KOPT-K1 (cell line): ENCODE results near the gene MED16.
"Not testable (repeated sequence)": the region's sequence is repeated elsewhere in the genome, so short reads cannot be mapped to it uniquely, and the experiment has no call there.

Source experiments
- H3K27ac ChIP-seq: fragments of 200-600 bp; sonication (generic); 2 replicates; pipeline ENCODE4 v1.5.1; 2016; ENCODE audit warnings: antibody characterized with exemption, mild to moderate bottlenecking, low read depth, low read length; ENCODE audit not compliant: poor library complexity, severe bottlenecking
- H3K36me3 ChIP-seq: fragments of 200-600 bp; sonication (generic); 2 replicates; pipeline ENCODE4 v1.5.1; 2017; ENCODE audit warnings: antibody characterized with exemption, mild to moderate bottlenecking, low read length, moderate library complexity; ENCODE audit not compliant: insufficient read depth
- H3K9me3 ChIP-seq: fragments of 200-600 bp; sonication (generic); 2 replicates; pipeline ENCODE4 v1.5.1; 2017; ENCODE audit warnings: antibody characterized with exemption, low read length, mild to moderate bottlenecking; ENCODE audit not compliant: insufficient read depth, poor library complexity, severe bottlenecking

Gene MED16

GRCh38 chr19:834216-834615 is 58.8 kb downstream of the MED16 start:
- no peak overlapping the region for H3K27ac ChIP-seq
- no peaks in the 10 kb centered on the region for H3K9me3 ChIP-seq
- no peaks in the 10 kb centered on the region for H3K36me3 ChIP-seq

DNA sequence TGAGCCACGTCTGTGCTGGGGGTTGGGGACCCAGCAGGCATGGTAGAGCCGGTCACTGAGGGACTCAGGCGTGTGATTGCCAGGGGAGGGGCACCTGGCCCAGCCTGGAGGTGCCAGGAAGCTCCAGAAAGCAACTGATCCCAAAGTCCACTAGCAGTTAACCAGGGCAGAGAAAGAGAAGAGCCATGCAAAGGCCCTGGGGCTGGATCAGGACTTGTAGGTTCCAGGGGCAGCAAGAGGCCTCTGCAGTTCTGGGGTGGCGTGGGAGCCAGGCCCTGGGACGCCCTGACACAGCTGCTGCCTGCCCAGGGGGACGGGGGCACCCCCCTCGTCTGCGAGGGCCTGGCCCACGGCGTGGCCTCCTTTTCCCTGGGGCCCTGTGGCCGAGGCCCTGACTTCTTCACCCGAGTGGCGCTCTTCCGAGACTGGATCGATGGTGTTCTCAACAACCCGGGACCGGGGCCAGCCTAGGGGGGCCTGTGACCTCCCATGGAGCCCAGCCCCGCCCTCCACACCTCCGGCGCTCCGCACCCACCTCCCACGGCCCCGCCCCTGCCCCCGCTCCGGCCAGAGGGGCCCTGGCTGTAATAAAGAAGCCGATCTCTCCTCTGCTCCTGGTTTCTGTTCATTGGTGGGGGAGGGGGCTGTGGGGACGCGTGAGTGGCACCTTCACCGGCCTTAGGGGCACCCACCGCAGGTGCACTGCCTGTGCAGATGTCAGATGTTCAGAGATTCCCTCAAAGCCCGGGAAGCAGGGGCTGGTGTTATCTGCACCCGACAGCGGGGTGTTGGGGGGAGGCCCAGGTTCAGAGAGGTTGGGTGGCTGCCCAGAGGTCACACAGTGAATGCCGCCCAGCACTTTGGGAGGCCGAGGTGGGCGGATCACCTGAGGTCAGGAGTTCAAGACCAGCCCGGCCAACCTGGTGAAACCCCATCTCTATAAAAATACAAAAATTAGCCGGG is 61.3 kb downstream of the MED16 start:
- H3K9me3 ChIP-seq, result no peaks in the 10 kb centered on the region
- no peak overlapping the region for H3K27ac ChIP-seq
- no peaks in the 10 kb centered on the region for H3K36me3 ChIP-seq

DNA sequence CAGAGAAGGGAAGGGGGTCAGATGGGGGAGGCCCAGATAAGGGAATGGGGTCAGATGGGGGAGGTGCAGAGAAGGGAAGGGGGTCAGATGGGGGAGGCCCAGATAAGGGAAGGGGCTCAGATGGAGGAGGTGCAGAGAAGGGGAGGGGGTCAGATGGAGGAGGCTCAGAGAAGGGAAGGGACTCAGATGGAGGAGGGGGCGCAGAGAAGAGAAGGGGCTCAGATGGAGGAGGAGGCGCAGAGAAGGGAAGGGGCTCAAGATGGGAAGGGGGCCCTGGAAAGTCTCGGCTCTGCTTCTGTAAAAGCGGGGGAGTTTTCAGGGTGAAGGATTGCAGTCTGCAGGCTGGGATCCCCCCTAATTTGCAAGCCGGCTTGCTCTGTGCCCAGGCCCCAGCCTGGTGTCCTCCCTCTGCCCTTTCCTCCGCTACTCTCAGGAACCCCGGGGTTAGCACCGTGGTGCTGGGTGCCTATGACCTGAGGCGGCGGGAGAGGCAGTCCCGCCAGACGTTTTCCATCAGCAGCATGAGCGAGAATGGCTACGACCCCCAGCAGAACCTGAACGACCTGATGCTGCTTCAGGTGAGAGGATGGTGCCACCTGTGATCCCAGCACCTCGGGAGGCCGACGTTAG is 63.7 kb downstream of the MED16 start:
- Histone ChIP-seq H3K9me3 (no peaks in the 10 kb centered on the region), H3K27ac (no peak overlapping the region), H3K36me3 (no peaks in the 10 kb centered on the region)

- Histone ChIP-seq H3K36me3 (no peaks in the 10 kb centered on the region), H3K27ac (no peak within 1 kb of the TSS), H3K9me3 (no peaks in the 10 kb centered on the region)
Measured at GRCh38 chr19:827710-828321, 65.2 kb downstream of the MED16 start, which contains the start of gene AZU1. TSS of gene AZU1 (plus strand) at chr19:827837. CDS start at chr19:827847, 10 bp downstream.

DNA sequence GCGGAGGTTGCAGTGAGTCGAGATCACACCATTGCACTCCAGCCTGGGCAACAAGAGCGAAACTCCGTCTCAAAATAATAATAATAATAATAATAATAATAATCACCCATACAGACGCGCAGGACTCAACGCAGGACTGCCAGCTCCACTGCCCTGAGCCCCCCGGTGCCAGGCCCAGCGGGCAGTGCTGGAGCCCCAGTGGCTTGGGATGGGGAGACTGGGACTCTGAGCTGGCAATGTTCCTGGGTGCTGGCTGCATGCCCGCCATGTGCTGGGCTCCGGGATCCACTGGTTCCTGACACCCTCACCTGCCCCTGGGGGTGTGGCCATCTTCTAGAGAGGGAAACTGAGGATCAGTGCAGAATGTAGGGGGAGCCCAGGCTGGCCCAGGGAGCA is 65.7 kb downstream of the MED16 start:
- Histone ChIP-seq H3K9me3 (no peaks in the 10 kb centered on the region), H3K27ac (no peak overlapping the region), H3K36me3 (no peaks in the 10 kb centered on the region)

DNA sequence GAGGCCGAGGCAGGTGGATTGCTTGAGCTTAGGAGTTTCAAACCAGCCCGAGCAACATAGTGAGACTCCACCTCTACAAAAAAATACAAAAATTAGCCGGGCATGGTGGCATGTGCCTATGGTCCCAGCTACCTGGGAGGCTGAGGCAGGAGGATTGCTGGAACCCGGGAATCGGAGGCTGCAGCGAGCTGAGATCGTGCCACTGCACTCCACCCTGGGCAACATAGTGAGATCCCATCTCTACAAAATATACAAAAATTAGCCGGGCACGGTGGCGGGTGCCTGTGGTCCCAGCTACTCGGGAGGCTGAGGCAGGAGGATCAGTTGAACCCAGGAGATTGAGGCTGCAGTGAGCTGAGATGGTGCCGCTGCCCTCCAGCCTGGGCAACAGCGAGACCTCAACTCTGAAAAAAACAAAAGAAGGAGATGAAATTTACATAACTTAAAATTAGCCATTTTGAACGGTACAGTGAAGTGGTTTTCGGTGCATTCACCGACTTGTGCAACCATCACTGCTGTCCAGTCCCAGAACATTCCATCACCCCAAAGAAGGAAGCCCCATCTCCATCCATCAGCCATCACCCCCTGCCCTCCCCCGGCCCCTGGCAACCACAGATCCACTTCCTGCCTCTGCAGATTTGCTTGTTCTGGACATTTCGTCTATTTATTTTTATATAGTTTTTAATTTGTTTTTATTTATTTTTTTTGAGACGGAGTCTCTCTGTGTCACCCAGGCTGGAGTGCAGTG is 66.9 kb downstream of the MED16 start:
- H3K9me3 ChIP-seq, result no peaks in the 10 kb centered on the region
- no peaks in the 10 kb centered on the region for H3K36me3 ChIP-seq

DNA sequence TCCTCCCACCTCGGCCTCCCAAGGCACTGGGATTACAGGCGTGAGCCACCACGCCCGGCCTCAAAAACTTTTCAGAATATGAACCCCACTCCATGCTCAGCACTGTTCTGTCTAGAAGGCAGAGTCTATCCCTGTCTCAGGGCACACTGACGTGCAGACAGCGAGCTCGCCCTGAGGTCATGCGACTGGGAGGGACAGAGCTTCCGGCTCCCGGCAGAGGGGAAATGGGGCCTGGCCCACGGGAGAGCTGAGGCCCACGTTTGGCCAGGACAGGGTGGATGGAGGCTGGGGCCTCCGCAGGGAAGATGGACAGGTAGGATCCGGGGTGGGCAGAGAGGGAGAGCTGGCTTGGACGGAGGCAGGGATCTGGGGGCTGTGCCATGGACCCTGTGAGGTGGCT is 68.1 kb downstream of the MED16 start:
- Histone ChIP-seq H3K9me3 (no peaks in the 10 kb centered on the region), H3K36me3 (no peaks in the 10 kb centered on the region), H3K27ac (no peak overlapping the region)

More for the DNA sequence above, 66.9 kb downstream of the MED16 start:
- no peak overlapping the region for H3K27ac ChIP-seq

- Histone ChIP-seq H3K36me3 (no peaks in the 10 kb centered on the region), H3K27ac (no peak overlapping the region), H3K9me3 (no peaks in the 10 kb centered on the region)
Measured at GRCh38 chr19:823565-824121, 69.3 kb downstream of the MED16 start.

DNA sequence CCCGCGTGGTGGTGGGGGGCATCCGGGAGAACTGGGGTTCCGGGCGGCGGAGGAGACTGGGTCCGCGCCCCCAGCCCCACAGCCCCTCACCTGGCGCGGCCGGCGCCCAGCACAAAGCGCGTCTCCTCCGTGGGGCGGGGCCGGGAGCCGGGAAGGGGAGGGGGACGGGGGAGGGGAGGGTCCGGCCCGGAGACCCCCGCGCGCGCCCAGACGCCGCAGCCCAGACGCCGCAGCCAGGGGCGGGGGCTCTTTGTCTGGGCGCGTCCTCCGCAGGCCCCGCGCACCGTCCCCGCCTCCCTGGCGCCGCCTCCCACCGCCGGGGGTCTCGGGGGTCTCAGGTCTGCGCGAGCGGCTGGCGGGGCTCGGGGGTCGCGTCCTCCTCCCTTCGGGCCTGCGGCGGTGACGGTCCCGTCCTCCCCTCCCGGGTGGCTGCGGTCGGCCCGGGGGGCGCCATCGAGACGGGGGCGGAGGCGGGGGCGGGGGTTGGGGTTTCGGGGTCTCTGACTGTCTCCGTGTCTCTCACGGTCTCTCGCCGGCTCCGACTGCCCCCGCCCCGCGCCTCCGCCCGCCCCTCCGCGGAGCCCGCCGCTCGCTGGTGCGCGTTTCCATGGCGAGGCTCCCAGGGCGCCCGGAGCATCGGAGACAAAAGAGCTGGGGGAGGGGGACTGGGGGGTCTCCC is 71.0 kb downstream of the MED16 start, which contains the start of gene PLPPR3:
Gene PLPPR3 (minus strand): TSS at position 131 of the 679 bp plus-strand sequence. CDS start 396 bp downstream, outside the sequence.
- no peaks in the 10 kb centered on the region for H3K9me3 ChIP-seq
- H3K36me3 ChIP-seq, result no peaks in the 10 kb centered on the region
- H3K27ac ChIP-seq, result no peak within 1 kb of the TSS

- Histone ChIP-seq H3K9me3 (no peaks in the 10 kb centered on the region), H3K27ac (no peak overlapping the region), H3K36me3 (peaks cover 4% of the 10 kb centered on the region; the same call in 1 of the 2 replicates)
Measured at GRCh38 chr19:821231-821824, 71.7 kb downstream of the MED16 start.

DNA sequence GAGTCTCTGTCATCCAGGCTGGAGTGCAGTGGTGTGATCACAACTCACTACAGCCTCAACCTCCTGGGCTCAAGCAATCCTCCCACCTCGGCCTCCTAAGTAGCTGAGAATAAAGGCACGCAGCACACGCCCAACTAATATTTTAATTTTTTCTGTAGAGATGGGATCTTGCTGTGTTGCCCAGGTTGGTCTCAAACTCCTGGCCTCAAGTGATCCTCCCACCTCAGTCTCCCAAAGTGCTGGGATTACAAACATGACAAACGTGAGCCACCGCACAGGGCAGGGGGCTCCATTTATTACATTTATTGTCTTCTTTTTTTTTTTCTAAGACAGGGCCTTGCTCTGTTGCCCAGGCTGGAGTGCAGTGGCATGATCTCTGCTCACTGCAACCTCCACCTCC is 72.8 kb downstream of the MED16 start:
- H3K27ac ChIP-seq, H3K9me3 ChIP-seq: not testable (repeated sequence)
- H3K36me3 ChIP-seq, result peaks cover 12% of the 10 kb centered on the region; the same call in 1 of the 2 replicates
